Measurements from ENCODE around the gene ARMC7.
"Not testable (repeated sequence)": the region's sequence is repeated elsewhere in the genome, so short reads cannot be mapped to it uniquely, and the experiment has no call there.

Gene ARMC7

DNA sequence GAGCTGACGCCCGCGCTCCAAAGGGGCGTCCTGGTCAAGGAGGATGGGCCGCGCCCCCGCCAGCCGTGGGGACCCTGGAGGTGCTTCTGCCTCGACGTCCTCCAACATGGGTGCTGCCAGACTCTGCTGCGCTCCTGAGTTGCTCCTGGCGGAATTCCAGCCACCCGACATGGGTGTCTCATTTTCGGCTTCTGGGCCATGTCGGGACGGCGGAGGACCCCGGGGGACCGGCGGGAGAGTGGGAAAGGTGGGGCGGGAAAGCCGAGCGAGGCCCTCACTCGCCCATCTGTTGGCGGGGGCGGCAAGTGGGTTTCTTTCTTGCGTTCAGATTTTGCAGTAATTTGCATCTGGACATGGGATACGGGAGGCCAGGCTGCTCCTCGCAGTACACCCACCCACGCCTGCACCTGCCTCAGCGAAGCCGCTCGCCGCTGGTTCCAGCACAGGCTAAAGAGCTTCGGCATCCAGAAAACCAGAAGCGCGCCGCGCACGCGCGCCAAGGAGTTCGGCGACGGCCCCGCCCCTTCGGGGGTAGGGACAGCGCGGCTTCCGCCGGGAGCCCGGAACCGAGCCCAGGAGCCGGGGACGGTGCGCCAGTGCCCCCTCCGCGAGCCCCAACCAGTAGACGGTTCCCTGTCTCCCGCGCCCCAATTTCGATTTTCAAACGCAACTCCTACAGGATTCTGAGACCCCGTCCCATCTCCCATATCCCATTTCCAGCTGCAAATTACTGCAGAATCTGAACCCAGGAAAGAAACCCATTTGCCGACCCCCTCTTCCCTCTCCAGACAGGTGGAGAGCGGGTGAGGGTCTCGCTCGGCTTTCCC, at the start of gene ARMC7:
Gene ARMC7, plus strand, starts transcription at position 563 of the 827 bp plus-strand sequence. CDS start 320 bp downstream, outside the sequence.
- peak; percentile 36 for DNase-seq (ENCODE audit: low read depth)

DNA sequence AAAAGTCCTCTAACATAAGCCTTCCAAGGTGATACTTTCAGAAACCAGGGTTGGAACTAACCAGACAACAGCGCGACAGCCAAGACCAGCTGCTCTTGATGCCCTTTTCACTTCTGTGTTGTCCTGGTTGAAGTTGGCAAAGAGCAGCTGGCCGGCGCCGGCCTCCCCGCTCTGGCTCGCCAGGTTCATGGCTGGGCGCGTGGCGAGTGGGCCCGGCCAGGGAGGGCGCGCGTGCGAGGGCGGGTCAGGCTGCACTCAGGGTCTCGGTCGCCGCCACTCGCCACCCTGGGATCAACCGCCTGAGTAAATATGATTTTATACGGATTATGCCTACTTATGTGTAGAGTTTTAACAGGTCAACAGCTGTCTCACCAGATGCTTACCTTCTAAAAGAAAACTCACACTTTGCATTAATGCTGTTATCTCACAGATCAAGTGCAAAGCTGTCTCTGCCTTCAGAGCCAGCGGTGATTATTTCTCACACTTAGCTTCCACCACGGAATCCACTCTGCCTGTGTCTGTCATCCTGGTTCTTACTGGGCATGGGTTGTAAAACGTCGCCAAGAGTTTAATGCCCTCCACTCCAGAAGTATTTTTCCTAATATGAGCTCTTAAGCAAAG, 49.2 kb upstream of the ARMC7 start:
- no peak for DNase-seq (ENCODE audit: low read depth)

DNA sequence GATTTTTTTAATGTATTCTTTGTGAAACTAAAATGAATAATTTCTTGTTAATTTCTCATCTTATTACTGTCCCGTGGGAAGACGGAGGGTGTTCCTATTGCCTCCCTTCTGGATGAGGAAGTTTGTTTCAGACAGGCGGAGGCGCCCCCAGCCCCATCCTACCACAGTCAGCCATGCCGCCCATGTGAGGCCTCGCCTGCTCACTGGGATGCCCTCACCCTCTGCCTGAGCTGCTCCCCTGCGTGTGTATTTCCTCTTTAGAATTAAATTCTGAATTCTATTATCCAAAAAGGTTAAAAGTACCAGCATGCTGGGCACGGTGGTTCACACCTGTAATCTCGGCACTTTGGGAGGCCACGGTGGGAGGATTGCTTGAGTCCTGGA, 48.7 kb upstream of the ARMC7 start:
- DNase-seq (ENCODE audit: low read depth) = no peak

DNA sequence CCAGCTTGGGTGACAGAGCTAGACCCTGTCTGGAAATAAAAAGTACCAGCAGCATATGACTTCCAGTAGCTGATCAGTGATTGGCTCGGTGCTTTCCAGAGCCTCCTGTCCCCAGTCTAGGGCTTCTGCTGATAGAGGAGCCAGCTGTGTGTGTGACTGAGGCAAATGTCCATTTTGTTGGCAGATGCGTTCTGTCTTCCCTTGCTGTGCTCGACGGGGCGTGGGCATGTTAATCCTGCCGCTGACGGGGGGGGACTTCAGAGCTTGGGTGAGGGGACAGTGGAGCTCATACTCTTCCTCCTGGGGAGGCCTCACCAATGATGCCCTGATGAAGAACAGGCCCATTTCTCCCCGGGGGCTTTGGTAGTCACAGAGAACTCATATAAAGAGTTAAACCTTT, 48.2 kb upstream of the ARMC7 start:
- no peak for DNase-seq (ENCODE audit: low read depth)

DNA sequence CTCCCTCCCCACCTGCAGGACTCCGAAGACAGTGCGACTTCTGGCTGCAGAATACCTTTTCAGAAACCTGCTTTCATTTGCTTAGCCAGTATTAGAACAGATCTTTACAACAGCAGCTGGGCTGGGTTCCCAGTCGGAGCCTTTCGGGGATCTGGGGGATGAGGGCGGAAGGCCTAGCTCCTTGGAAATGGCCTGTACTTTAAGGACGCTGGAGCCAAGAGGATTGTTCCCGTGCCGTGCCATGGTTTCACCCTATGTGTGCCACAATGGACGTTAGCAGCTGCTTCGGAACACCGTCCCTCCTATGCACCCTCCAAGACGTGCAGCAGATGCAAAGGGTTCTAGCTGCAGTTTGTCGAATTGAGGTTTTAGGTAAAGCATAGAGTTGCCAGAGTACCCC, 46.6 kb upstream of the ARMC7 start:
- DNase-seq (ENCODE audit: low read depth) = no peak

DNA sequence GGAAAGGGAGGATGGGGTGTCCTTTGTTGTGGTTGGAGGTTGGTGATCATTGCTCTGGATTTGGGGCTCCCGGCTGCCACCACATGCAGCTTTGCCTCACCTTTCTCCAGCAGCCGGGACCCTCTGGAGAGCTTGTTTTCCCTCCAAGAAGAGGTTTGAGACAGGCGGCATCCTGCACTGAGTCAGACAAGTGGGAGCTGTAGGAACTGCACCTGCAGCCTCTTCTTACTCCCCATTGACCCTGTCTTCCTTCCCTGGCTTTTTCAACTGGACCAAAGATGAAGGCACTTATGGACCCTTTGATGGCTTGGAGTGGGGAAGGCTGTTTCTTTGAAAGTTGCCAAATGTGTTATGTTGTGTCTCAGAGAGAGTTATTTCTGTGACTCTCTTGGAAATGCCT, 46.1 kb upstream of the ARMC7 start:
- no peak for DNase-seq (ENCODE audit: low read depth)

DNA sequence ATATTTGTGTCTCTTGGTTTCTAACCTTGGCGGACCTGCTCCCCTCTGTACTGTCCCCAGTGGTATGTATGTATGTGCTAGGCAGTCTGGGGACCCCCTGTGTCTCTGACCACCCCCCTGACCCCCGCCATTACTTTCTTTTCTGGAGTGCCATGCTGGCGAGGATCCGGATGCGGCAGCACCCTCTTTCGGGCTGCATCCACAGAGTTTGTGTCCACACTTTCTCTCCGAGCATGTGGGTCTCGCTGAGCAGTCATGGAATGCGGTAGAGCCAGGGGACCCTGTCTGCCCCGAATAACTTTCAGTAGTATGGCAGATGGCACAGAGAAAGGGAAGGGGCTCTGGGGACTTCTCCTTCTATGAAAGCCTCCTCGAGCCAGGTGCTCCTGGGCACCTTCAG, 45.7 kb upstream of the ARMC7 start:
- DNase-seq (ENCODE audit: low read depth) = no peak

DNA sequence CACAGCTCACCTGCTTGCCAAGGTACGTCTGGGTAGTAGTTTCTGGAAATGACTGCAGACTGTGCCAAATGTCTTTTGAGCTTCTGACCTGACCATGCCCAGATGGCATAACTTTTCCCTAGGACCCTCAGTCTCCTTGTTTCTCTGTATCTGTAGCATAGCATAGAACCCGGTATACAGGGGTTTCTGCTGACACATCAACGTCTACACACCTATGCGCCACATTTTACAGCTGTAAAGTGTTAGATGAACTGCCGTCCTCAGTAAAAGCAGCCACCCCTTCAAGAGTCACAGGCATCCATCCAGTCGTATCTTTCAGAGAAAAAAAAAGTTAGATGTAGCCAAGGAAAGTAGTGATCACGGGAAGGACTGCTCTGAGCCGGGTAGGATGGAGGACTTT, 45.3 kb upstream of the ARMC7 start:
- DNase-seq (ENCODE audit: low read depth) = no peak

DNA sequence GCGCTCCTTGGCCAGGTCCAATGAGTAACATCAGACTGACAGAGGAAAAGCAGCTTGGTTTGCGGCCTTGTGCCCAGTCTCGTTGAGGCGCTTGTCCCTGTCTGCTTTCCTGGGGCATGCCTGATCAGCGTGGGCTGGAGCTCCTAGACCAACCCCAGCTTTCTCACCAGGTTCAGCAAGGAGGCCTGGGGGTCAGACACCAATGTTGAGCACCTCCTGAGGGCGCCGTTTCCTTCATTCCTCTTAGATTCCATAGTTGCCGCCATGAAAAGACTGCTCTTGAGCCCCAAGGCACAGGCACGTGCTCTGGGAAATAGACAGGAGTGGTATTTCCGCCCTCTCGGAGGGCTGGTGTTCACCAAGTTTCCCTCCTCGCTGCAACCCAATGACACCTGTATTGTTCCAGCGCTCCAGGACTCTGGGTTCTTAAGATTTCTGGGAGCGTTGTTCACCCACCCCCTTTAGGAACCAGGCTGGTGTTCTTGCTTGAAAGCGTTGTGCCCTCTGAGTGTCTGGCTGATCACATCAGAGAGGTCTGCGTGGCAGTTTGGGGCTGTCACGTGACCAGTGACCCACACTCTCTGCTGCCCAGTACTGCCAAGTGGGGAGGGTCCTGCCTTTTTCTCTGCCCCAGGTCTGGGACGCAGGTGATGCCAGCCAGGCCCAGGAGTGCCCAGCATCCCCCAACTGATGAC, 44.8 kb upstream of the ARMC7 start:
- no peak for DNase-seq (ENCODE audit: low read depth)

DNA sequence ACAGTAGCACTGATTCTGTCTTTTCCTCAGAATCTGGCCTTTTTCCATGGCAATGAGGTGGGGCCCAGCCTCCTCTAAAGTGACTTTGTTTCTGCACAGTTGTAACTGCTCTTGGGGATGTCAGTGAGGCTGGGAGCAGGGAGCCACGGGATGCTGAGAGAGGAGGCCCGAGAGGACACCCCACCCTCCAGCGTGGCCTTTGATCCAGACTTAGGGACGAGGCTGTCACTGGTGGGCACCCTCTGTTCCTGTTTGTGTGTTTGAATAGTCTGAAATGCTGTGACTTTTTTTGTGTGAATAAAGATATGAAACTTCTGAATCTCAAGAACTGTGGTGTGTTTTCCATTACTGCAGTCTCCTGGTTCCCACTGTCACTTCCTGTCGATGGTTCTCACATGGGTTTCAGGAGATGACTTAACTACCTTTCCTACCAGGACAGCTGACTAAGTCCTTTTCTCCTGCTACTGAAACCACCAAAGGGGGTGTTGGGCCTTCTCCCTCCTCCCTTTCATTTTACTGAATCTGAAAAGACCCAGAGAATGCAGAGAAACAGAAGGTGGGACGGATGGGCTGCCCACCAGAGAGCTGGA, 44.1 kb upstream of the ARMC7 start:
- no peak for DNase-seq (ENCODE audit: low read depth)

DNA sequence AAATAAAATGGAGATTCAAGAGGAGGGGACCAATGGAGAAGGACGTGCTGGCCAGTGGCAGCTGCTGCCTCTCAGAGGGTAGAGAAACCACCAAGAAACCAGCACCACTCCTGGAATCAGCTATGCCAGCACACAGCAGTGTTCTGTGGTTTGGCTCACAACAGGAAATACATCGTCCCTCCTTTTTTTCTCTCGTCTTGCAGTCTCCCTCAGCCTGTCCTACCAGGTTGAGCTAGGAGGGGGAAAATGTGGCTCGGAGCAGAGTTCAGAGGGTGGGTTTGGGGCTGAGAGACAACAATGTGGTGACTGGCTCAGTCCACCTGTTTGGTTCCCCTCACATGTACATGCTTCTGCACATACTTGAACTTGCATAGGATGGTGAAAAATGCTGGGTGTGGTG, 41.9 kb upstream of the ARMC7 start:
- no peak for DNase-seq (ENCODE audit: low read depth)

DNA sequence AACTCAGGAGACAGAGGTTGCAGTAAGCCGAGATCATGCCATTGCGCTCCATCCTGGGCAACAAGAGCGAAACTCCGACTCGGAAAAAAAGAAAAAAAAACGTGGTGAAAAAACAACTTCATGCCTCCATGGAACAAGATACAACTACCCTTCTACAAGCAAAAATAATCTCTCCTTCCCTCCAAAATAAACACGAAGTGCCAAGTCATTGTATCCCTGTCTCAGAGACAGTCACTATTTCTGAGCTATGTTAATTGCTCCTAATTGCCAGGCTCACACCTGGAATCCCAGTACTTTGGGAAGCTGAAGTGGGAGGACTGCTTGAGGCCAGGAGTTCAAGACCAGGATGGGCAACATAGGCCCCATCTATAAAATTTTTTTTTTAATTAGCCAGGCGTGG, 41.0 kb upstream of the ARMC7 start:
- DNase-seq (ENCODE audit: low read depth) = no peak

DNA sequence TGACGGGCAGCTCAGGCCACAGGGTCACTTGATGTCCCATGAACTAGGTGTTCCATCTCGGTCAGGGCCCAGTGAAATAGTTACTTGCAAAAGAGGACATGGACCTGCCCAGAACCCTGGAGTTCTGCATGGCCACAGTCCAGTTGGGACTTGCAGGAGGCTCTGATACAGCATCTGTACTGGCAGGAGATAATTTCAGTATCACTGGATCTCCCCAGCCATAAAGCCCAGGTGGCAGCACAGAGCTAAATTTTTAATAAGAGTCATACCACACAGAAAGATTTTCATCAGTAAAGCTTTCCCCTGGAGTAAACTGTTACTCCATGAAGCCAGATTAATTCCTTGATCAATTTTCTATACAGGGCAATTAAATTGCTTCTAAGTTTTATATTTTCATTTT, 40.0 kb upstream of the ARMC7 start:
- no peak for DNase-seq (ENCODE audit: low read depth)

DNA sequence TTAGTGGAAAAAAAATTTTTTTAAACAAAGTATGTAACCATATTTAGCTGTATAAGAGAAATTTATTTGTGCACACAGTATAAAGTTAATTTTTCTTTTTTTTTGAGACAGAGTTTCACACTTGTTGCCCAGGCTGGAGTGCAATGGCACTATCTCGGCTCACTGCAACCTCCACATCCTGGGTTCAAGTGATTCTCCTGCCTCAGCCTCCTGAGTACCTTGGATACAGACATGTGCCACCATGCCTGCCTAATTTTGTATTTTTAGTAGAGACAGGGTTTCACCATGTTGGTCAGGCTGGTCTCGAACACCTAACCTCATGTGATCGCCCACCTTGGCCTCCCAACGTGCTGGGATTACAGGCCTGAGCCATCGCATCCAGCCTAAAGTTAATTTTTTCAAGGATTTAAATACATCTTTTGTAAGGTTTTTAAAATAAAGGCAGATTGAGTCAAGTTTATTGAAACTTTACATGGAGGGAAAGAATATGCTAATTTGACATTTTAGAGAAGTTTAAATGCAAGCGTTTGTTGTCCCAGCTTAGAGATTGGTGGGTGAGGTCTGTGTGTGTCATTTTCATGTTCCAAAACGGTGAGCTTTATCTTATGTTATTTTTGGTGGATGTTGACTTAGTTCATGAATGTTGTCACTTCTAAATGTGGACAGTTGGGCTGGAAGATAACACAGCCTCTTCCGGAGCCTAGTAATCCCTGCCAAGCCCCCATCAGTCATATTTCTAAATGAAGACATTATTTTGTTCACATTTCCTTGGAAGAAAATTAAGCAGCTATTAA, 38.1 kb upstream of the ARMC7 start:
- DNase-seq (ENCODE audit: low read depth) = not testable (repeated sequence)

DNA sequence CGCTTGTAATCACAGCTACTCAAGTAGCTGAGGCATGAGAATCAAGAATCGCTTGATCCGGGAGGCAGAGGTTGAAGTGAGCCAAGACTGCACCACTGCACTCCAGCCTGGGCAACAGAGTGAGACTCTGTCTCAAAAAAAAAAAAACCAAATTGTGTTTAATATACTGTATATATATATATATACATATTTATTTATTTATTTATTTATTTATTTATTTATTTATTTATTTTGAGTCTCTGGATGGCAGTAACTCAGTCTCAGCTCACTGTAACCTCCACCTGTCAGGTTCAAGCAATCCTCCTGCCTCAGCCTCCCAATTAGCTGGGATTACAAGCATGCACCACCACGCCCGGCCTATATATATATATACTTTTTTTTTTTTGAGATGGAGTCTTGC, 36.9 kb upstream of the ARMC7 start:
- DNase-seq (ENCODE audit: low read depth) = not testable (repeated sequence)

DNA sequence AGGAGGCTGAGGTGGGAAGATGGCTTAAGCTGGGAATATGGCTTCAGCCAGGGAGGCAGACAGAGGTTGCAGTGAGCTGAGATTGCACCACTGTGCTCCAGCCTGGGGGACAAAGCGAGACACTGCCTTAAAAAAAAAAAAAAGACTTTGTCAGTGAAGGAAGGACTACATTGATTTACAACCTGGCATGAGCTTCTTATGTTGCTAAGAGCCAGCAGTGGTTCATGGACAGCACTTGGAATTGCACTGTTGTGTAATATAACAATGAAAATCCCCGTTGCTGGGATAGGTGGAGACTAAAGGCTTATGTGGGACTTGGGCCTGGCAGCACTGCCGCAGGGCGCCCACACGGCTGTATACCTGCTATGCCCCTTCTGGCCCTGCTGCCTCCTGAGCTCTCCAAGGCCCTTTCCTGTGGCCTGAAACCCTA, 36.1 kb upstream of the ARMC7 start:
- DNase-seq (ENCODE audit: low read depth) = no peak

DNA sequence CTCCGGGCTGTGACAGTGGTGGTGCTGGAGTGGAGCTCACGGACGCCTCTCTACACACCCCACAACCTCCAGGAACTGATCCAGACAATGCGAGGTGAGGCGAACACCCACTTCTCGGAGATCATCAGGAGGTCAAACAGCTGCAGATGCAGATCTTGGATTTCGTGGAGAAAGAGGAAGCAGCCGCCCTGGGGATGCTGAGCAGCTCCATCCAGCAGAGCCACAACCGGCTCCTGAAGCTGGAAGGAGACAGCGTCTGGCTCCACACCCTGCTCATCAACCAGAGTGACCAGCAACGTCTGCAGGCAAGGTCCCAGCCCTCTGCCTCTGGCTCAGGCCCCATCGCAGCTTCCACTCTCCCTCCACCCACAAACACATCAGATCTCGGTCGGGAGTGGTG, 35.2 kb upstream of the ARMC7 start:
- no peak for DNase-seq (ENCODE audit: low read depth)

DNA sequence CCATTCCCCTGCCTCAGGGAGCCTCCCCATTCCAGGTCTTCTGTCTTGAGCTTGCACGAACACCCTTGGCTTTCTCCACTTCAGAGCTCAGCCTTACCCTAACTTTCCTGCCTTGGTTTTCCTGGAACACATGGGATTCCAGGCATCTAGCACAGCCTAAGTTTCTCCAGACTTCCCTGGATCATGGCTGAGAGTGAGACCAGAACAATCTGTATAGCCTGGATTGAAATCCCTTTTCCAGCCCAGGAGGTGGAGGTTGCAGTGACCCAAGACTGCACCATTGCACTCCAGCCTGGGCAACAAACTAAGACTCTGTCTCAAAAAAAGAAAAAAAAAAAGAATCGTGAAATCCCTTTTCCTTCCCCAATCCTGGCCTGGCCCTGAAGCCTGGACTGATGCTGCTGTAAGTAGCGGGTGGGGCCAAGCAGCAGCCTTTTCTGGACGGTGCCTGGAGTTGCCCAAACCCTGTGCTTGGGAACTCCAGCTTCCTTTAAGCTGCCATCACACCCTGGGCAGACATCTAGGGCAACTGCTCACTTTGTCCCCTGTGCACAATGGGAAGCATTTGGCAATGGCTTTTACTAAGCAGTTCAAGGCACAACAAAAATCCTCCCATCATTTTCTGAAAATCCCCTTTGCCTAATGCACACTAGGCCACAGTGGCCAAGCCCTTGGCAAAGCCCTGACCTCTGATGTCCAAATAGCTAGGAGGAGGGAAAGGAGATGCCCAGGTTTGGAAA, 34.0 kb upstream of the ARMC7 start:
- DNase-seq (ENCODE audit: low read depth) = no peak

DNA sequence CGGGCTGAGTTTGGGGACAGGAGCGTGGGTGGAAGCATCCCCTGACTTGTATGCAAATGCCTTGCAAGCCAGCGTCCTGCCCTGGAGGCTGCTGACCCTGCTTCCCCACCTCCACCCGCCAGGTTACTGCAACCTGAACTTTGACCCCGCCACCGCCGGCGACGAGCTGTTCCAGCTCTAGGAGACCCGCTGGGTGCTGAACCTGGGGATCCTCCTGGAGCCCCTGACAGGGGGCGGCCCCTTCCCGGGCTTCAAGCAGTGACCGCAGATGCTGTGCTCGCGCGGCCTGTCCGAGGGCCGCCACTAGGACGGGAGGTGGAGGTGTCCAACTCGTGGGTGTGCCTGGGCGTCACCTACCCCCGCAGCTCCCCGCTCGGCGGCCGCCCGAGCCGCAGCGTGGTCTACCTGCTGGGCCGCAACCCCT, 32.7 kb upstream of the ARMC7 start:
- DNase-seq (ENCODE audit: low read depth) = no peak

DNA sequence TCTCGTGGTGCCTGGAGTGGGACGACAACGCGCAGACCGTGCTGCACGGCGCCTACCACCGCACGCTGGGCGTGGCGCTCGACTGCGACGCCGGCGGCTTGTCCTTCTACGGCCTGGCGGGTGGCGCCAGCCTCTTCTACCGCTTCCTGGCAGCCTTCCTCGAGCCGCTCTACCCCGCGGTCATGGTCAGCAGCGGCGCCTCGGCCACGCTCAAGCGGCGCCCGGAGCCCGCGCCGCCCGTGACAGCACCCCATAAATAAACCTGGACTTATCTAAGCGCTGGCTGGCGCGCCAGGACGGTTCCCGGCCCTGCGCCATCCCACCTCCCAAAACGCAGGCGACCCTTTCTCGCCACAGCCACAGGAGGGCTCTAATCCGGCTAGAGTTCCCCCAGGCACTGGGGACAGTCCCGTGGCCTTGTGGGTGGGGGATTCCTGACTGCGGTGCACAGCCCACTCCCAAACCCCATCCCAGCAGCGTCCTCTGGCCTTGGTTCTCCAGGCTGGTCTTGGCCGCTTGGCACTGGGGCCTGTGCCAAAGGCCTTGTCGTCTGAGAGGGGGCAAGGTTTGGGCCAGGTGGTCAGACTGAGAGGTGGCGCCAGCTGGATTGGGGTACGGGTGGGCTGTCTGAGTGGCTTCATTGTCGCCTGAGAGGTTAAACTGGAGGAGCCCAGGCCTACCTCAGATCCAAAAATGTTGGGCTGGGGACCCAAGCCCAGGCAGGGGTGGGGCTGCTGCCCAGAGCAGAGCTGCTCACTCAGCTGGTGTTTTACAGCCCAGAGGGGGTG, 32.1 kb upstream of the ARMC7 start:
- no peak for DNase-seq (ENCODE audit: low read depth)
